Calu3 (cell line): Measurements from ENCODE around the gene ADO. TPM values are rescaled to one million over a fixed set of nuclear protein-coding genes. Genes with fewer than 3 reads are reported as not detected.

Experiments used
- BruUV-seq: library from RNA; stranded (reverse); fragments of 400-500 nt; replicated peaks from 2 replicates; lab custom pipeline; 2021; lab: Mats Ljungman, UMichigan
- CTCF ChIA-PET: fragments of 300-600 bp; sonication (Branson Sonifier 250); formaldehyde crosslinking; loops from one replicate; lab custom pipeline; 2022; ENCODE audit warnings: antibody characterized with exemption; lab: Charles Lee
- DNase-seq: peaks from one replicate; pipeline ENCODE4 v3.0.0; 2022
- H3K27ac Mint-ChIP-seq: one replicate; pipeline ENCODE4 v1.8.0; 2022; ENCODE audit warnings: mixed read lengths; ENCODE audit not compliant: unreplicated experiment
- H3K27me3 Mint-ChIP-seq: one replicate; pipeline ENCODE4 v1.8.0; 2022; ENCODE audit warnings: mixed read lengths; ENCODE audit not compliant: unreplicated experiment
- H3K36me3 Mint-ChIP-seq: one replicate; pipeline ENCODE4 v1.8.0; 2022; ENCODE audit warnings: mild to moderate bottlenecking, moderate library complexity, mixed read lengths; ENCODE audit not compliant: insufficient read depth, unreplicated experiment
- H3K4me1 Mint-ChIP-seq: one replicate; pipeline ENCODE4 v1.8.0; 2022; ENCODE audit warnings: mild to moderate bottlenecking, low read depth, mixed read lengths; ENCODE audit not compliant: unreplicated experiment
- H3K4me3 Mint-ChIP-seq: one replicate; pipeline ENCODE4 v1.8.0; 2022; ENCODE audit warnings: mild to moderate bottlenecking, low read depth, moderate library complexity, mixed read lengths; ENCODE audit not compliant: unreplicated experiment
- H3K9me3 Mint-ChIP-seq: one replicate; pipeline ENCODE4 v1.8.0; 2022; ENCODE audit warnings: low read depth, mixed read lengths; ENCODE audit not compliant: unreplicated experiment
- intact Hi-C: fragments of 100-400 bp; cut with micrococcal nuclease; formaldehyde crosslinking; loops from one replicate; pipeline ENCODE4 v1.10.0; 2022; ENCODE audit not compliant: unreplicated experiment
- total RNA-seq: library from RNA; stranded (reverse); gene quantifications from 2 replicates; pipeline ENCODE4 v1.2.3, GENCODE V29; 2022
- TF ChIP-seq, protein P1 (sequence below): fragments of 200-600 bp; IDR thresholded peaks from one replicate; pipeline ENCODE4 v1.8.0; 2022; ENCODE audit warnings: antibody characterized with exemption; ENCODE audit not compliant: unreplicated experiment

ADO gene
- total RNA-seq, 1 experiment from 2014 or later, result 32.3 TPM

DNA sequence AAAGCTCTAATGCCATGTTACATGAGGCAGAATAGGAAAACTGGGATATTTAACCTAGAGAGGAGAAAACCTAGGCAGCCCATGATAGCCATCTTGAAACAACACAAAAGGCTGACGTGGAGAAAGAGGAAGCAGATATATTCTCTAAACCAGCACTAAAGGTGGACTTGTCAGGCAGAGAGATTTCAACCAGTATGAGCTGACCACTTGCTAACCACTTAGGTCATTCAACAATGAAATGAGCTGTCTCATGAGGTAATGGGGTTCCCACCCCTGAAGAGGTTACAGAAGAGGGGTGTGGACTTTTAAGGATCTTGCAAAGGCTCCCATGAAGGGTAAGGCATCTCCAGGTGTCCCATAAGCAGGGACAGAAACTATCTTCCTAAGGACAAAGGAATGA is 38.5 kb downstream of the ADO start:
- H3K4me3 Mint-ChIP-seq, result no peak overlapping the region

DNA sequence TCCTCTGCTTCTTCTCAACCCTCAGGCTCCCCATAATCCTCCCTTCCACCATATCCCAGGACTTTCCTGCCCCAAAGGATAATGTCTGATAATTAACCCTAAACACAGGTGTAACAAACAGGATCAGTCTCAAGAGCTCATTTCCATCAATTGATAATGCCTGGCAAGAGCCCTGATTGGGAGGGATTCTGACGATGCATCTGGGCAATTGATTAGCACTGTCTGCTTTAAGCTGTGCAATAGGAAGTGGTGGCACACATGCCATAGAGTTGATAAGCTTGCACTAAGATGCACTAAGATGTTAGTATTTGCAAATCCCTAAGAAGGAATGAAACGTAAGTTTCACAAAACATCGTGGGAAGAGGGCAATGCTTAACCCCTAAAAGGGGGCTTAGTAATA is 39.1 kb downstream of the ADO start:
- Mint-ChIP-seq H3K4me1 (no peaks in the 10 kb centered on the region), H3K27me3 (peaks cover 63% of the 10 kb centered on the region), H3K36me3 (no peaks in the 10 kb centered on the region), H3K9me3 (peaks cover 2% of the 10 kb centered on the region), H3K27ac (no peak overlapping the region), H3K4me3 (no peak overlapping the region)
- CTCF ChIA-PET, result no interaction called here
- no peak for DNase-seq
- BruUV-seq, result no TSS peak
- intact Hi-C loops, result no loop called here
- TF ChIP-seq, protein P1, sequence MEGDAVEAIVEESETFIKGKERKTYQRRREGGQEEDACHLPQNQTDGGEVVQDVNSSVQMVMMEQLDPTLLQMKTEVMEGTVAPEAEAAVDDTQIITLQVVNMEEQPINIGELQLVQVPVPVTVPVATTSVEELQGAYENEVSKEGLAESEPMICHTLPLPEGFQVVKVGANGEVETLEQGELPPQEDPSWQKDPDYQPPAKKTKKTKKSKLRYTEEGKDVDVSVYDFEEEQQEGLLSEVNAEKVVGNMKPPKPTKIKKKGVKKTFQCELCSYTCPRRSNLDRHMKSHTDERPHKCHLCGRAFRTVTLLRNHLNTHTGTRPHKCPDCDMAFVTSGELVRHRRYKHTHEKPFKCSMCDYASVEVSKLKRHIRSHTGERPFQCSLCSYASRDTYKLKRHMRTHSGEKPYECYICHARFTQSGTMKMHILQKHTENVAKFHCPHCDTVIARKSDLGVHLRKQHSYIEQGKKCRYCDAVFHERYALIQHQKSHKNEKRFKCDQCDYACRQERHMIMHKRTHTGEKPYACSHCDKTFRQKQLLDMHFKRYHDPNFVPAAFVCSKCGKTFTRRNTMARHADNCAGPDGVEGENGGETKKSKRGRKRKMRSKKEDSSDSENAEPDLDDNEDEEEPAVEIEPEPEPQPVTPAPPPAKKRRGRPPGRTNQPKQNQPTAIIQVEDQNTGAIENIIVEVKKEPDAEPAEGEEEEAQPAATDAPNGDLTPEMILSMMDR, result no peak

More for the DNA sequence above, 38.5 kb downstream of the ADO start:
- no peaks in the 10 kb centered on the region for H3K36me3 Mint-ChIP-seq
- BruUV-seq, result no TSS peak
- H3K9me3 Mint-ChIP-seq, result peaks cover 2% of the 10 kb centered on the region
- no peaks in the 10 kb centered on the region for H3K4me1 Mint-ChIP-seq
- CTCF ChIA-PET, result no interaction called here
- TF ChIP-seq, protein P1, result no peak
- peaks cover 61% of the 10 kb centered on the region for H3K27me3 Mint-ChIP-seq
- DNase-seq, result no peak
- no peak overlapping the region for H3K27ac Mint-ChIP-seq
- intact Hi-C loops, result no loop called here

DNA sequence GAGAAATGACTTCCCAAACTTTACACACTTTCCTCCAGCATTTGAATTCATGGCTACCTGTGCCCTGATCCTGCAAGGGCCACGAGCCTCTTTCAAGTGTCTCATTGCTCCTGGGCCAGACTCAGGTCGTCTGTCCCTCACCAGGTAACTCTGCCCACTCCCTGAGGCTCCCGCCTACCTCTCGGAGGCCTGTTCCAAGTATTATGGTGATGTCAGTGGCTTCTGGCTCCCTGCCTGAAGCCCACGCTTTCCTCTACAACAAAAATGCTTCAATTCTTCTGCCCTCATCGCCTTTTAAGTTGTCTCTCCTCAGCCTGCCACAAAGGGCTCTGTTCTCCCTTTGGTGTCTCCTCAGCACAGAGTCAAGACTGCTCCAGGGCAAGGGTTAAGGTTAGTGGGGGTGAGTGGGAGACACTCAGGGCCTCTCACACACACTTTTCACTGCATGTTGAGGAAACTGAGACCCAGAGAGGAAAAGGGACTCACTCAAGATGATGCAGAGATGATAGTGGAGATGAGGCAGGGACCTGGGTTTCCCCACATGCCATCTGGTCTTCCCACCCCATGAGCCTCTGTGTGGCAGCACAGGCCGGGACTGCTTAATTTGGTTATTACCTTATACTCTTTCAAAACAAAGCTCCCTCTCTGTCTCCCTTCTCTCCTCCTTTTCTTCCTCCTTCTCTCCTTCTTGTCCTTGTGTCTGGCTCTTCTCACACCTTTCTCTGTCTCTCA is 39.9 kb downstream of the ADO start:
- Mint-ChIP-seq H3K4me1 (no peaks in the 10 kb centered on the region), H3K4me3 (no peak overlapping the region), H3K36me3 (no peaks in the 10 kb centered on the region), H3K27ac (no peak overlapping the region), H3K9me3 (peaks cover 6% of the 10 kb centered on the region), H3K27me3 (peaks cover 71% of the 10 kb centered on the region)
- CTCF ChIA-PET, result no interaction called here
- BruUV-seq, result no TSS peak
- DNase-seq, result no peak
- intact Hi-C loops, result no loop called here
- TF ChIP-seq, protein P1, result no peak

DNA sequence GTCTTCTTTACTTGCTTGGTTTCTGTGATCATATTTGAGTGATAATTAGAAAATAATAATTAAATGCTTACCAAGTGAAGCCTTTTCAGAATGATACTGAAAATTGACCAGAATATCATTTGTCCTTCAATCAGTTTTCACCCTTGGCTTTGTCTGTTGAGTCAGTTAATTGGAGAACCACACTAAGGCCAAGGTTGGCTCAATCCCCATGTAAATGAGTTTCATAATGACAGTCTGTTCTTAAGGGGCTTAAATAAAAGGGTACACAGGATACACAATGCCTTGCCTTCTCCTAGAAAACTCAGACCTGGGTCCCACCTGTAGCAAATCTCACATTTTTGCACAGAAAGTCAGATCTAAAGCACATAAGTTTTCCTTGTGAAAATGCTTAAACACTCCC is 42.9 kb downstream of the ADO start:
- H3K9me3 Mint-ChIP-seq, result peaks cover 7% of the 10 kb centered on the region
- intact Hi-C loops, result no loop called here
- peaks cover 58% of the 10 kb centered on the region for H3K27me3 Mint-ChIP-seq
- CTCF ChIA-PET, result no interaction called here
- no peaks in the 10 kb centered on the region for H3K4me1 Mint-ChIP-seq
- no peak for DNase-seq
- H3K36me3 Mint-ChIP-seq, result no peaks in the 10 kb centered on the region
- TF ChIP-seq, protein P1, result no peak
- H3K4me3 Mint-ChIP-seq, result no peak overlapping the region
- BruUV-seq, result no TSS peak
- H3K27ac Mint-ChIP-seq, result no peak overlapping the region
